Nephron (organoid): ENCODE data around the gene AXDND1.
"Not testable (repeated sequence)": the region's sequence is repeated elsewhere in the genome, so short reads cannot be mapped to it uniquely, and the experiment has no call there.

Experiments
- H3K27ac Mint-ChIP-seq, 3 experiments: 2 replicates each; pipeline ENCODE4 v1.8.0; 2020; ENCODE audit warnings: mixed read lengths in 3 of 3, mild to moderate bottlenecking in 2 of 3, moderate library complexity in 1 of 3
- H3K27me3 Mint-ChIP-seq: 2 replicates; pipeline ENCODE4 v1.8.0; 2021; ENCODE audit warnings: low read depth, mild to moderate bottlenecking, moderate library complexity, mixed read lengths
- H3K36me3 Mint-ChIP-seq: 2 replicates; pipeline ENCODE4 v1.8.0; 2020; ENCODE audit warnings: low read depth, mixed read lengths
- H3K4me1 Mint-ChIP-seq: 2 replicates; pipeline ENCODE4 v1.8.0; 2020; ENCODE audit warnings: mixed read lengths
- H3K4me3 Mint-ChIP-seq, 3 experiments: 2 replicates each; pipeline ENCODE4 v1.8.0; 2020; ENCODE audit warnings: mild to moderate bottlenecking in 3 of 3, mixed read lengths in 3 of 3, moderate library complexity in 2 of 3
- H3K9me3 Mint-ChIP-seq: 2 replicates; pipeline ENCODE4 v1.8.0; 2020; ENCODE audit warnings: mixed read lengths
- TF ChIP-seq, protein P1 (sequence below), 3 experiments: fragments of 200-600 bp; sonication (generic); IDR thresholded peaks; one replicate each; pipeline ENCODE4 v1.5.0; 2021; ENCODE audit warnings: antibody characterized with exemption in 3 of 3; ENCODE audit not compliant: unreplicated experiment in 3 of 3

AXDND1 gene

DNA sequence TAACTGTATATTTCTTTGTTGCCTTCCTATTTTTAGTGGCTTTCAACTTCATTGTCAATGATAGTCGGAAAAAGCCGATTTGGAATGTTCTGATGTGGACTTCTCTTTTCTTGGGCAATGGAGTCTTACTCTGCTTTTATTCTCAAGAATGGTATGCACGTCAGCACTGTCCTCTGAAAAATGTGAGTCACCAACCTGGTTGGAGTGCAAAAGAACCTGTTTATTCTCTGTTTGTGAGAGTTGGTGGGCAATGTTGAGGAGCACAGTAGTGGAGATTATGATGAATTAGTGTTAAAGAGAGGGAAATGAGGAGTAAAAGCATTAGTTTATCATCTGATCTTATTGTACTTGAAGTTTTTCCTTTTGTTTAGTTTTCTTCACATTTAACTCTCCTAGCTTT is 14.5 kb upstream of the AXDND1 start:
- Mint-ChIP-seq H3K27ac (no peak overlapping the region), H3K27me3 (no peaks in the 10 kb centered on the region), H3K9me3 (no peaks in the 10 kb centered on the region)

DNA sequence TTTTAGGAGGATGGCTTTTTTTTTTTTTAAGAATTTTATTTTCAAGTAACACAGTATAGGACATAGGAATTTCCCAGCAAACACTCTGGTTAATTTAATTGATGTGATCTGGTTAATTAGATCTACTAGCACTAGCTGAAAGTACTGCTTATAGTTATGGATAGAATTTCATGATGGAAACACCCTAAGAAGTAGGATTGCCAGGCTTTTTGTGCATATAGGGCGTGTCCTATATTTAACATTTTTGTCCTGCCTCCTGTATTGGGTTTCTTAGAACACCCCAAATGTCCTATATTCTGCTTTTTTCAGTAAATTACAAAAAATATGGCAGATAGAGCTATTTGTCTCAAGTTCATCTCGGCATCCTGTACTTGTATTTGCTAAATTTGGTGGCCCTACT is 13.5 kb upstream of the AXDND1 start:
- H3K9me3 Mint-ChIP-seq = no peaks in the 10 kb centered on the region
- peaks cover 8% of the 10 kb centered on the region for H3K4me1 Mint-ChIP-seq
- TF ChIP-seq, protein P1, sequence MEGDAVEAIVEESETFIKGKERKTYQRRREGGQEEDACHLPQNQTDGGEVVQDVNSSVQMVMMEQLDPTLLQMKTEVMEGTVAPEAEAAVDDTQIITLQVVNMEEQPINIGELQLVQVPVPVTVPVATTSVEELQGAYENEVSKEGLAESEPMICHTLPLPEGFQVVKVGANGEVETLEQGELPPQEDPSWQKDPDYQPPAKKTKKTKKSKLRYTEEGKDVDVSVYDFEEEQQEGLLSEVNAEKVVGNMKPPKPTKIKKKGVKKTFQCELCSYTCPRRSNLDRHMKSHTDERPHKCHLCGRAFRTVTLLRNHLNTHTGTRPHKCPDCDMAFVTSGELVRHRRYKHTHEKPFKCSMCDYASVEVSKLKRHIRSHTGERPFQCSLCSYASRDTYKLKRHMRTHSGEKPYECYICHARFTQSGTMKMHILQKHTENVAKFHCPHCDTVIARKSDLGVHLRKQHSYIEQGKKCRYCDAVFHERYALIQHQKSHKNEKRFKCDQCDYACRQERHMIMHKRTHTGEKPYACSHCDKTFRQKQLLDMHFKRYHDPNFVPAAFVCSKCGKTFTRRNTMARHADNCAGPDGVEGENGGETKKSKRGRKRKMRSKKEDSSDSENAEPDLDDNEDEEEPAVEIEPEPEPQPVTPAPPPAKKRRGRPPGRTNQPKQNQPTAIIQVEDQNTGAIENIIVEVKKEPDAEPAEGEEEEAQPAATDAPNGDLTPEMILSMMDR (IDR thresholded peaks at IDR 0.05; ENCODE audit: unreplicated experiment in 3 of 3) = no peak
- H3K27ac Mint-ChIP-seq = no peak overlapping the region
- peaks cover 45% of the 10 kb centered on the region for H3K36me3 Mint-ChIP-seq
- no peak overlapping the region for H3K4me3 Mint-ChIP-seq
- no peaks in the 10 kb centered on the region for H3K27me3 Mint-ChIP-seq

More for the DNA sequence above, 14.5 kb upstream of the AXDND1 start:
- peaks cover 48% of the 10 kb centered on the region for H3K36me3 Mint-ChIP-seq
- TF ChIP-seq, protein P1 (IDR thresholded peaks at IDR 0.05; ENCODE audit: unreplicated experiment in 3 of 3) = no peak
- peaks cover 8% of the 10 kb centered on the region for H3K4me1 Mint-ChIP-seq
- no peak overlapping the region for H3K4me3 Mint-ChIP-seq

DNA sequence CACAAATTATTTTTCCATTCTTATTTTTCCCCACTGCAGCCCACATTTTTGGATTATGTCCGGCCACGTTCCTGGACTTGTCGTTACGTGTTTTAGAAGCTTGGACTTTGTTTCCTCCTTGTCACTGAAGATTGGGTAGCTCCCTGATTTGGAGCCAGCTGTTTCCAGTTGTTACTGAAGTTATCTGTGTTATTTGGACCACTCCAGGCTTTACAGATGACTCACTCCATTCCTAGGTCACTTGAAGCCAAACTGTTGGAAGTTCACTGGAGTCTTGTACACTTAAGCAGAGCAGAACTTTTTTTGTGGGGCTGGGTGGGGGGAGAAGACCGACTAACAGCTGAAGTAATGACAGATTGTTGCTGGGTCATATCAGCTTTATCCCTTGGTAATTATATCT is 12.2 kb upstream of the AXDND1 start:
- no peak overlapping the region for H3K27ac Mint-ChIP-seq
- peaks cover 8% of the 10 kb centered on the region for H3K4me1 Mint-ChIP-seq
- H3K36me3 Mint-ChIP-seq = peaks cover 34% of the 10 kb centered on the region
- no peaks in the 10 kb centered on the region for H3K27me3 Mint-ChIP-seq
- no peak overlapping the region for H3K4me3 Mint-ChIP-seq
- TF ChIP-seq, protein P1 (IDR thresholded peaks at IDR 0.05; ENCODE audit: unreplicated experiment in 3 of 3) = no peak
- H3K9me3 Mint-ChIP-seq = no peaks in the 10 kb centered on the region

DNA sequence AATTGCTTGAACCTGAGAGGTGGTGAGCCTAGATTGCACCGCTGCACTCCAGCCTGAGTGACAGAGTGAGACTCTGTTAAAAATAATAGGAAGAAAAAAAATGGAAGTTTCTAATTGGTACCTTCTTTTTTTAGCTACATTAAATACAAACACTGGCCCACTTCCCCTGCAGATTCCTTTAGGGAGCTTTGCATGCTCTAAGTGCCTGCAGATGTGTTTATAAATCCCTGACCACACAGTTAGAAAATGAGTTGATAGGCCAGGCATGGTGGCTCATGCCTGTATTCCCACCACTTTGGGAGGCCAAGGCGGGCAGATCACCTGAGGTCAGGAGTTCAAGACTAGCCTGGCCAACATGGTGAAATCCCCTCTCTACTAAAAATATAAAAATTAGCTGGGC is 4.1 kb upstream of the AXDND1 start:
- not testable (repeated sequence) for H3K27me3 Mint-ChIP-seq

DNA sequence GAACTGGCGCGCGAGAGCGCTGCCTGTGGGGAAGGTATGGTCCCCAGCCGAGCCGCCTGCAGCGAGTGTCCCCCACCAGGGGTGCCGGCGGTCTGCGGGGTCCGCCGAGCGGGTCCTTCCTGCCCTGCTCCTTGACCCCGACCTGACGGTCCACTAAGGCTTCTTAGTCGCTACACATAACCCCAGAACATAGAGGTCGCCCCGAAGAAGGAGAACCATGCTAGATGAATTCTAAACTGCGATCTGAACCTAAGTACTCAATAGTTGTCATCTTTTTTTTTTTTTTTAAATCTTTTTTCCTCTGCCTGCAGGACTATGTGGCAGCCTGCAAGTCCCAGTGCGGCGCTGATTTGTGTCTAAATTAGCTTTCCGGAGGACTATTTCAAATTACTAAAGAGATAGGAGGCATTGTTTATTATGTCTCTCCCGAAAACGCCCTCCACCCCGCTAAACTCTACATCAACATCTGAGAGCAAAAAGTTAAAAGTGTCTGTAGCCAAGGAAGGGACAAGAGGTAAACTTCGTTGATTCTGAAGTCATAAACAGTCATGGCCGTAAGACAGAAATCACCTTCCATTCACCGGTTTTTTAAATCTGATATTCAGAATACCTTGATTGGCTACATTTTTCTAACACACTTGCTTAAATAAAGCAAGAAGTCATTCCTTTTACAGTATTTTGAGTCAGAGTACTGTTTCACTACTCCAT is 476 bp downstream of the AXDND1 start:
- H3K4me1 Mint-ChIP-seq = peaks cover 7% of the 10 kb centered on the region
- peak overlapping the region; percentile 99 to 100 (median 99) for H3K27ac Mint-ChIP-seq
- peak overlapping the region; percentile 88 to 95 (median 92) for H3K4me3 Mint-ChIP-seq
- no peaks in the 10 kb centered on the region for H3K9me3 Mint-ChIP-seq
- no peaks in the 10 kb centered on the region for H3K27me3 Mint-ChIP-seq
- no peaks in the 10 kb centered on the region for H3K36me3 Mint-ChIP-seq
- TF ChIP-seq, protein P1 (IDR thresholded peaks at IDR 0.05; ENCODE audit: unreplicated experiment in 3 of 3) = no peak

More for the DNA sequence above, 4.1 kb upstream of the AXDND1 start:
- H3K4me1 Mint-ChIP-seq, H3K9me3 Mint-ChIP-seq, H3K27ac Mint-ChIP-seq, H3K36me3 Mint-ChIP-seq, H3K4me3 Mint-ChIP-seq: not testable (repeated sequence)

DNA sequence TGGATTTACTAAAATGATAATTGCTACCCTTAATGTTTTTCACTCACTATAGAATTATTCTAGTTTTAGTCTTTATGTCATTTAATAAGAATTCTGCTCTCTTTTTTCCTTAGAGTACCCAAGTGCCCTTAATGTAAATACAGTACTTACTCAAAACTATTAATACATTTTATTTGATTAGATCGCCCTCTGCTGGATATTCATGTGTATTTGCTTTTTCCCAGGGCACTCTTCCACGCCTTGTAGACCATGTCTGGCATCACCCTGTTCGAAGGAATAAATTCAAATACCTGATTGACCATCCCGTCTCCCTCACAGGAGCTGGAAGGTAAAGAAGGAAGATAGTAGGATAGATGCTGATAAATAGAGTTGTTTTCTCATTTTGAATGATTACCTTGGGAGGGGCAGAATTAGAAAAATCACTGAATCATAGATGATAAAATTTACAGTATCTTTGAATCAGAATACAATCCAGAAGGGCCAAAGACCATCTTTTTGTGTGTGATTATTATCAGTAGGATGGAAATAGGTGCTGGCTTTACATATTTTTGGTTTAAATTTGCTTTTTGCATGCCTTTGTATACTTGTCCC is 4.1 kb downstream of the AXDND1 start:
- Mint-ChIP-seq H3K27ac (no peak overlapping the region), H3K9me3 (no peaks in the 10 kb centered on the region), H3K27me3 (no peaks in the 10 kb centered on the region), H3K4me1 (peaks cover 7% of the 10 kb centered on the region), H3K36me3 (no peaks in the 10 kb centered on the region), H3K4me3 (peak overlapping the region in 2 of 3 experiments; percentile 3 to 23)
- TF ChIP-seq, protein P1 (IDR thresholded peaks at IDR 0.05; ENCODE audit: unreplicated experiment in 3 of 3) = peak; percentile 70 to 79 (median 74)
